ENCODE data around the gene UBQLN3.

- TF ChIP-seq ZNF274 (IDR thresholded peaks at IDR 0.05; ENCODE audit: low read depth, low read length) = no peak
- TF ChIP-seq SUZ12 (IDR thresholded peaks at IDR 0.05; ENCODE audit: extremely low read depth, insufficient read depth, insufficient read length) = no peak
- TF ChIP-seq YY1 (IDR thresholded peaks at IDR 0.05; ENCODE audit: insufficient read depth, insufficient read length) = no peak
Measured at GRCh38 chr11:5467527-5467926, 42.2 kb downstream of the UBQLN3 start.

All from NT2/D1 (cell line).